Measurements from ENCODE around the gene COL7A1. TPM values are rescaled to one million over a fixed set of nuclear protein-coding genes. Genes with fewer than 3 reads are reported as not detected.
"Not testable (repeated sequence)": the region's sequence is repeated elsewhere in the genome, so short reads cannot be mapped to it uniquely, and the experiment has no call there.

Gene COL7A1
- polyA plus RNA-seq, 3 donors = 15.5 to 31.0 (median 30.0) TPM

DNA sequence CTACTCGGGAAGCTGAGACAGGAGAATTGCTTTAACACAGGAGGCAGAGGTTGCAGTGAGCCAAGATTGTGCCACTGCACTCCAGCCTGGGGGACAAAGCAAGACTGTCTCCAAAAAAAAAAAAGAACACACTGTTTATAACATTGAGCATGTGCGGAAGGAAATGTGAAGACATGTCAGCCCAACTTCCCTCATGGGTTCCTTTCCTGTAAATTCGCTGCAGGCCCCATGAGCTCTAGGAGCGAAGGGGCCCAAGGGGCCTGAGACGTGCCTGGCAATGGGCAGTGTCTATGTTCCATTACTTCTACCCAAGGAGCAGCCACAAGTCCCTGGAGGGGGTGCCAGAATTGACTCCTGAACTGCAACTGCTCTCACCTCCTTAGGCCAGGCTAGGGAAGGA lies 41.8 kb downstream of the COL7A1 start:
- DNase-seq (ENCODE audit: extremely low read depth in 1 of 11, low read depth in 9 of 11, low spot score in 4 of 11) = no peak

DNA sequence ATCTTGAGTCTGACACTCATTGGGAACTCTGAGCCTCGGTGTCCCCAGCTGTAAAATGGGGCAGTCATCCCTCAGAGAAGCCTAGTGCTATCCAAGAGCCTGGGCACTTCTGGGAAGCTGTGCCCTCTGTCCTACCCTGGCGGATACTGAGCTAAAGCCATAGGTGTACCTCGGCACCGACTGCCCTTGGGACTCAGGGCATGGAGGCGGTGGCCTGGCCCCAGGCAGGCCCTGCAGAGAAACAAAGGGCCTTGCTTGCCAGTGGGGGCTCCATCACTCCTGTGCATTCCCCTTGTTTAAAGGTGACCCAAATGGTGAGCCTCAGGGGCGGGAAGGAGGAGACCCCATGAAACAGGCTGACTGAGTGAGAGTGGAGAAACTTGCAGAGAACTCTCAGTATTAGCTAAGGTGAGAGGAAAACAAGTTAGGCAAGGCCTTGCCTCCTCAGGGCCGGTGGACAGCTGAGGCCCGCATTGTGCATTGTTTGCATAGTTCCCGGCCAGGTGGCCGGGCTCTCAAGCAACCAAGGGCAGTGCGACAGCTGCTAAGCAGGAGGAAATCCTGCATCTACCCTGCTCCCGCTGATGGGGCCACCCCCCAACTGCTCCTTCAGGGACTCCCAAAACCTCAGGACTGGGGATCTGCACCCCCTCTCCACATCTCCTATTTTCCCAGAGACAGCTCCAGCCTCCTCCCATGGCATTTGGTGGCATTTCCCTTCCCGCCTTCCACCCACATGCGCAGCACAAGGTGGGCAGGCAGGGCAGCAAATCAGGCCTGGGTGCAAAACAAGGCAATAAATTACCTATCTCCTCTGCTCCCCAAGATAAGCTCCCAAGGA lies 42.8 kb downstream of the COL7A1 start:
- DNase-seq (ENCODE audit: extremely low read depth in 1 of 11, low read depth in 9 of 11, low spot score in 4 of 11) = no peak

GRCh38 chr3:48551651-48552050 lies 43.5 kb downstream of the COL7A1 start:
- not testable (repeated sequence) for DNase-seq (ENCODE audit: extremely low read depth in 1 of 11, low read depth in 9 of 11, low spot score in 4 of 11)

GRCh38 chr3:48548729-48549705 lies 46.1 kb downstream of the COL7A1 start:
- peak in 8 of 11 donors; percentile 49 to 74 (median 63) for DNase-seq (ENCODE audit: extremely low read depth in 1 of 11, low read depth in 9 of 11, low spot score in 4 of 11)

DNA sequence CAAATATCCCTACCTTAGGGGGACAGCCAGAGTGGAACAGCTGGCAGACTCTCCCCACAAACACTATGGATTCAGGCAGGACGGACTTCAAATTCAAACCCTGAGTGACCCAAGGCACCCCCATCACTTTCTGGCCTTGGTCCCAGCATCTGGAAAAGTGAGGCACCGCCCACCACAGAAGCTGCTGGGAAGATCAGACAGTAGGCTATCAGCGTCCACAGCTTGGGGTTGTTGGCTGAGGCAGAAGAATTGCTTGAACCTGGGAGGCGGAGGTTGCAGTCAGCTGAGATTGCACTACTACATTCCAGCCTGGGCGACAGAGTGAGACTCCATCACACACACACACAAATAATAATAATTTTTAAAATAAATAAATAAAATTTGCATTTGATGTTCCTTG lies 47.0 kb downstream of the COL7A1 start:
- no peak for DNase-seq (ENCODE audit: extremely low read depth in 1 of 11, low read depth in 9 of 11, low spot score in 4 of 11)

GRCh38 chr3:48546203-48546829 lies 48.8 kb downstream of the COL7A1 start:
- no peak for DNase-seq (ENCODE audit: extremely low read depth in 1 of 11, low read depth in 9 of 11, low spot score in 4 of 11)

GRCh38 chr3:48544141-48544540 lies 51.0 kb downstream of the COL7A1 start:
- no peak for DNase-seq (ENCODE audit: extremely low read depth in 1 of 11, low read depth in 9 of 11, low spot score in 4 of 11)

- DNase-seq (ENCODE audit: extremely low read depth in 1 of 11, low read depth in 9 of 11, low spot score in 4 of 11) = no peak
Measured at GRCh38 chr3:48543271-48543866, 51.8 kb downstream of the COL7A1 start.

DNA sequence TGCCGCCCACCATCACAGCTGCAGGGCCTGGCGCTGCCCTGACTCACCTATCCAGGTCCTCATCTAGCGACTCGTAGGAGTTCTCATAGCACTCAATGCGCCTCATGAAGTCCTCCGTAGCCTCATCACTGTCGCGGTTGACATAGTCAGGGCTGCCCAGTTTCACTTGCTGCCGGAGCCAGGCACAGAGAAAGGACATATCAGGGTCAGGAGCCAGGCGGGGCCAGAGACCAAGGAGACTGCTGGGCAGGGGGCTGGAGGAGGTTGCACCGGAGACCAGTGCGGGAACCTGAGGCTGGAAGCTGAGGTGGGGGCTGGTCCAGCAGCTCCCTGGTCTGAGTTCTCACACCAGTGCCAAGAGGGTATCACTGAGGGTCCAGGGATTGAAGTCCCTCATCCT lies 56.7 kb downstream of the COL7A1 start:
- DNase-seq (ENCODE audit: extremely low read depth in 1 of 11, low read depth in 9 of 11, low spot score in 4 of 11) = no peak

- no peak for DNase-seq (ENCODE audit: extremely low read depth in 1 of 11, low read depth in 9 of 11, low spot score in 4 of 11)
Measured at GRCh38 chr3:48536785-48537184, 58.3 kb downstream of the COL7A1 start.

DNA sequence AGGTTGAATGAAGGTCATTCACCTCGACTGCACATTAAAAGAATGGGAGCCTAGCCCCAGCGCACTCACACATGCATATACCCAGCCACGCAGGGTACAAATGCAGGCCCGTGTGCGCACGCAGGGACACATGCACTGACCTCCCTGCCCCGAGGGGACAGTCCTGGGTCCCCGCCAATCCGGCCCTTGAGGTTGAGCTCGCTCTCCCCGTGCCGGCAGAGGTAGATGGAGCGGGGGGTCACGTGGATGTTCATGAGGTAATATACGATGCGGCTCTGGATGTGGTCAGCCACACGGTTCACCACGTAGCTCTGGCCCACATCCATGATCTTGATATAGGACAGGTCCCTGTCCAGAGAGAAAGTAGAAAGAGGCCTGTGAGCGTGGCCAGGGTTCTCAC lies 59.0 kb downstream of the COL7A1 start:
- no peak for DNase-seq (ENCODE audit: extremely low read depth in 1 of 11, low read depth in 9 of 11, low spot score in 4 of 11)

GRCh38 chr3:48535578-48535977 lies 59.6 kb downstream of the COL7A1 start:
- no peak for DNase-seq (ENCODE audit: extremely low read depth in 1 of 11, low read depth in 9 of 11, low spot score in 4 of 11)

DNA sequence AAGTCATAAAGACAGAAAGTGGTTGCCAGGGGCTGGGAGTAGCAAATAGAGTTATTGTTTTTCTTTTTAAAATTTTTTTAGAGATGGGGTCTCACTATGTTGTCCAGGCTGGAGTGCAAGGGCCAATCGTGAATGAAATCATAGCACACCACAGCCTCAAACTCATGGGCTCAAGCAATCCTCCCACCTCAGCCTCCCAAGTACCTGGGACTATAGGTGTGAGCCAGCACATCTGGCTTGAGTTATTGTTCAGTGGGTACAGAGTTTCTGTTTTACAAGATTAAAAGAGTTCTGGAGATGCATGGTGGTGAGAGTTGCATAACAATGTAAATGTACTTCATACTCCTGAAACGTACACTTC lies 62.2 kb downstream of the COL7A1 start:
- no peak for DNase-seq (ENCODE audit: extremely low read depth in 1 of 11, low read depth in 9 of 11, low spot score in 4 of 11)

DNA sequence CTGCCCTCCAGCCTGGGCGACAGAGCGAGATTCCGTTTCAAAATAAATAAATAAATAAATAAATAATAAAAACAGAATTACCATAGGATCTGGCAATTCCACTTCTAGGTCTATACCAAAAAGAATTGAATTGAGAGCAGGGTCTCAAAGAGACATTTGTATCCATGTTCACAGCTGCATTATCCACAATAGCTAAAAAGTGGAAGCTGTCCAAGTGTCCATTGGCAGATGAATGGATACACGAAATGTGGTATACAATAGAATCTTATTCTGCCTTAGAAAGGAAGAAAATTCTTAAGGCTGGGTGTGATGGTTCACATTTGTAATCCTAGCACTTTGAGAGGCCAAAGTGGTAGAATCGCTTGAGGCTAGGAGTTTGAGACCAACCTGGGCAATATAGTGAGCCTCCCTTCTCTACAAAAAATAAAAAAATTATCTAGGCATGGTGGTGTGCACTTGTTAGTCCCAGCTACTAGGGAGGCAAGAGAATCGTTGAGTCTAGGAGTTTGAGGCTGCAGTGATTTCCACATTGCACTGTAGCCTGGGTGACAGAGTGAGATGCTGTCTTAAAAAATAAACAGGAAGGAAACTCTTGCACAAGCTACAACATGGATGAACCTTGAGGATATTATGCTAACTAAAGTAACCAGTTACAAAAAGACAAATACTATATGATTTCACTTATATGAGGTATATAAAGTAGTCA lies 62.7 kb downstream of the COL7A1 start:
- no peak for DNase-seq (ENCODE audit: extremely low read depth in 1 of 11, low read depth in 9 of 11, low spot score in 4 of 11)

GRCh38 chr3:48530701-48531100 lies 64.4 kb downstream of the COL7A1 start:
- not testable (repeated sequence) for DNase-seq (ENCODE audit: extremely low read depth in 1 of 11, low read depth in 9 of 11, low spot score in 4 of 11)

GRCh38 chr3:48528754-48529153 lies 66.4 kb downstream of the COL7A1 start:
- DNase-seq (ENCODE audit: extremely low read depth in 1 of 11, low read depth in 9 of 11, low spot score in 4 of 11) = no peak

DNA sequence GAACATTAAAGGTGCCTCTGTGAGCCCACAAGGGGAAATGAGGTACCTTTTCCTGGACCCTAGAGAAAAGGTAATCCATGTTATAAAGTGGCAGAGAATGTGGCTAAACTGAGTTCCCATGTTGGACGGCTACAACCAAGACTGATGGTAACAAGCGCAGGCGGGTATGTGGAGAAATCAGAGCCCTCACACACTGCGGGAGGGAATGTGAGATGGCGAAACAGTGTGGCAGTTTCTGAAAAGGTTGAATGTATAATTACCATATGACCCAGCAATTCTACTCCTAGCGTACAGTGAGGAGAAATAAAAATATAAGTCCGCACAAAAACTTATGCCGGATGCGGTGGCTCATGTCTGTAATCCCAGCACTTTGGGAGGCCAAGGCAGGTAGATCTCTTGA lies 67.1 kb downstream of the COL7A1 start:
- DNase-seq (ENCODE audit: extremely low read depth in 1 of 11, low read depth in 9 of 11, low spot score in 4 of 11) = no peak

- no peak for DNase-seq (ENCODE audit: extremely low read depth in 1 of 11, low read depth in 9 of 11, low spot score in 4 of 11)
Measured at GRCh38 chr3:48524970-48525369, 70.2 kb downstream of the COL7A1 start.

DNA sequence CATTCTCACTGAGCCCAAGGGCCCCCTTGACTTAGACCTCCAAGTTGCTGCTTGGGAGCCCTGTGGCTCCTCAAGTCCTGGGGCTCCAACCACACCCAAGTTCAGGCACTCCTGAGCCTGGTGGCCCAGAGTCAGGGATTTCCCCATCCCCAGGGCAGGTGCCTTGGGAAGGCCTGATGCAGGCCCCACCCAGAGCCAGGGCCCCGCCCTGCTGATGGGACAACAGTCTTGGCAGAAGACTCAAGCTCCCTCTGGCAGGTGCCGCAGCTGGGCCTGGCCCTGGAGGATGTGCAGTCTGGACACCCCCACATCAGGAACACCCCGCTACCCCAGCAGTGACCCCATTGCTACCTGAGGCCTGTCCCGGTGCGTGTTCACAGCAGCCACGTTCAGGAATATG lies 73.5 kb downstream of the COL7A1 start:
- no peak for DNase-seq (ENCODE audit: extremely low read depth in 1 of 11, low read depth in 9 of 11, low spot score in 4 of 11)
